HepG2 (cell line): Measurements from ENCODE around the gene NDUFS2. TPM values are rescaled to one million over a fixed set of nuclear protein-coding genes. Genes with fewer than 3 reads are reported as not detected.

ENCODE experiments used
- BCL6 ChIP-seq: IDR thresholded peaks from 2 replicates; pipeline ENCODE4 v1.6.1; 2016; ENCODE audit warnings: missing genetic modification reagents, missing compliant biosample characterization
- GZF1 ChIP-seq: sonication (generic); formaldehyde crosslinking; IDR thresholded peaks from 2 replicates; pipeline ENCODE4 v1.5.1; 2020; ENCODE audit warnings: mild to moderate bottlenecking, missing genetic modification reagents
- HBP1 ChIP-seq: IDR thresholded peaks from 2 replicates; pipeline ENCODE4 v1.6.1; 2016; ENCODE audit warnings: low read depth, control low read depth
- HDAC1 ChIP-seq: sonication (generic); formaldehyde crosslinking; IDR thresholded peaks from 2 replicates; pipeline ENCODE4 v1.5.1; 2020; ENCODE audit warnings: mild to moderate bottlenecking, missing genetic modification reagents
- IRF2 ChIP-seq: IDR thresholded peaks from 2 replicates; pipeline ENCODE4 v1.6.1; 2018; ENCODE audit warnings: missing genetic modification reagents, missing compliant biosample characterization
- KIAA2018 ChIP-seq: sonication (generic); formaldehyde crosslinking; IDR thresholded peaks from 2 replicates; pipeline ENCODE4 v1.5.0; 2020; ENCODE audit warnings: mild to moderate bottlenecking, missing genetic modification reagents, borderline replicate concordance
- KLF12 ChIP-seq: sonication (generic); formaldehyde crosslinking; IDR thresholded peaks from 2 replicates; pipeline ENCODE4 v1.4.0; 2020; ENCODE audit warnings: missing genetic modification reagents, borderline replicate concordance
- RNF2 ChIP-seq: fragments of 450-650 bp; conservative IDR thresholded peaks from 2 replicates; pipeline ENCODE4 v1.6.1; 2016; ENCODE audit warnings: low read depth
- RXRA ChIP-seq: sonication (generic); formaldehyde crosslinking; IDR thresholded peaks from 2 replicates; pipeline ENCODE4 v1.5.1; 2020; ENCODE audit warnings: missing genetic modification reagents
- SKIL ChIP-seq: sonication (generic); formaldehyde crosslinking; IDR thresholded peaks from 2 replicates; pipeline ENCODE4 v1.8.0; 2022; ENCODE audit warnings: missing genetic modification reagents, mild to moderate bottlenecking, moderate library complexity, borderline replicate concordance
- SP4 ChIP-seq: sonication (generic); formaldehyde crosslinking; IDR thresholded peaks from 2 replicates; pipeline ENCODE4 v1.8.1; 2023; ENCODE audit warnings: mild to moderate bottlenecking, missing genetic modification reagents
- ZBTB7B ChIP-seq: sonication (generic); formaldehyde crosslinking; IDR thresholded peaks from 2 replicates; pipeline ENCODE4 v1.4.0; 2020; ENCODE audit warnings: missing genetic modification reagents
- ZNF160 ChIP-seq: sonication (generic); formaldehyde crosslinking; IDR thresholded peaks from 2 replicates; pipeline ENCODE4 v1.8.0; 2022; ENCODE audit warnings: mild to moderate bottlenecking, inconsistent platforms, missing genetic modification reagents
- polyA plus RNA-seq, 8 experiments: library from polyadenylated mRNA; depleted of rRNA in 3 of 8; stranded (reverse) in 7 of 8; unstranded in 1 of 8; fragments of >200 nt; fragmentation: Illumina TruSeq in 4 of 8; extraction: Trizol in 4 of 8; gene quantifications; 2 replicates each; pipeline versions ENCODE4 v1.2.1 to v1.2.3, GENCODE V29; 2011 to 2016; ENCODE audit warnings: low read depth in 4 of 8, missing spikeins in 1 of 8, mixed read lengths in 1 of 8; ENCODE audit not compliant: insufficient read depth in 1 of 8
- total RNA-seq, 5 experiments: library from RNA; depleted of rRNA; stranded (reverse); fragments of >200 nt; fragmentation: Illumina TruSeq; extraction: Trizol; gene quantifications; 2 replicates each; pipeline ENCODE4 v1.2.3, GENCODE V29; 2016; ENCODE audit warnings: low read depth in 1 of 5
- TF ChIP-seq, protein P1 (sequence below): sonication (generic); formaldehyde crosslinking; IDR thresholded peaks from 2 replicates; pipeline ENCODE4 v1.8.0; 2022; ENCODE audit warnings: missing genetic modification reagents, mild to moderate bottlenecking, borderline replicate concordance
- TF ChIP-seq, protein P2 (sequence below): fragments of 450-650 bp; IDR thresholded peaks from 2 replicates; pipeline ENCODE4 v1.6.1; 2017; ENCODE audit warnings: mild to moderate bottlenecking

Gene NDUFS2
- total and polyA plus RNA-seq, 2 of the 13 experiments (the other 11 are each of a cell fraction or from before 2014, with no cell fraction given): 89.9 to 118 TPM

DNA sequence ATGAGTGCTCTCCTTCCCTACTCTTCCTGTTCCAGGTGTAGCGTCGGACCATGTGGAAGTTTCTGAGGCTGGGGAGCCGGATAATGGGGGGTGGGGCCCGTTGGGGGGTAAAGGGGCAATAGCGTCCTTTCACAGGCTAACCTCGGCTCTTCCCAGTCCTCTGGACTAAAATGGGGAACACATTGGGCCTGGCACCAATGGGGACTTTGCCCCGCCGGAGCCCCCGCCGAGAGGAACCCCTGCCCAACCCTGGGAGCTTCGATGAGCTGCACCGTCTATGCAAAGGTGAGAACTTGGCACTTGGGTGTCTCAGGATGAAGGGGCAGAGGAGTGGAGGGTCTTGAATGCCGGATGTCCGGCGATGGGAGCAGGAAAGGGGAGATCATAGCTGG, 24.1 kb downstream of the NDUFS2 start (continued):
- TF ChIP-seq KIAA2018 (CRISPR knock-in tag): no peak
- 0 out of 2 replicates have a peak, but pooled peaks have one; percentile 23 for TF ChIP-seq HBP1 (CRISPR knock-in tag)
- no peak for TF ChIP-seq IRF2 (CRISPR knock-in tag)
- TF ChIP-seq, protein P1, sequence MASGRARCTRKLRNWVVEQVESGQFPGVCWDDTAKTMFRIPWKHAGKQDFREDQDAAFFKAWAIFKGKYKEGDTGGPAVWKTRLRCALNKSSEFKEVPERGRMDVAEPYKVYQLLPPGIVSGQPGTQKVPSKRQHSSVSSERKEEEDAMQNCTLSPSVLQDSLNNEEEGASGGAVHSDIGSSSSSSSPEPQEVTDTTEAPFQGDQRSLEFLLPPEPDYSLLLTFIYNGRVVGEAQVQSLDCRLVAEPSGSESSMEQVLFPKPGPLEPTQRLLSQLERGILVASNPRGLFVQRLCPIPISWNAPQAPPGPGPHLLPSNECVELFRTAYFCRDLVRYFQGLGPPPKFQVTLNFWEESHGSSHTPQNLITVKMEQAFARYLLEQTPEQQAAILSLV (CRISPR knock-in tag): 0 out of 2 replicates have a peak, but pooled peaks have one; percentile 11
- no peak for TF ChIP-seq KLF12 (CRISPR knock-in tag)
- TF ChIP-seq RXRA (CRISPR knock-in tag): no peak
- TF ChIP-seq SKIL (CRISPR knock-in tag): no peak
- no peak for TF ChIP-seq BCL6 (CRISPR knock-in tag)
- TF ChIP-seq RNF2: no peak
- TF ChIP-seq SP4 (CRISPR knock-in tag): no peak
- TF ChIP-seq GZF1 (CRISPR knock-in tag): no peak
- TF ChIP-seq, protein P2, sequence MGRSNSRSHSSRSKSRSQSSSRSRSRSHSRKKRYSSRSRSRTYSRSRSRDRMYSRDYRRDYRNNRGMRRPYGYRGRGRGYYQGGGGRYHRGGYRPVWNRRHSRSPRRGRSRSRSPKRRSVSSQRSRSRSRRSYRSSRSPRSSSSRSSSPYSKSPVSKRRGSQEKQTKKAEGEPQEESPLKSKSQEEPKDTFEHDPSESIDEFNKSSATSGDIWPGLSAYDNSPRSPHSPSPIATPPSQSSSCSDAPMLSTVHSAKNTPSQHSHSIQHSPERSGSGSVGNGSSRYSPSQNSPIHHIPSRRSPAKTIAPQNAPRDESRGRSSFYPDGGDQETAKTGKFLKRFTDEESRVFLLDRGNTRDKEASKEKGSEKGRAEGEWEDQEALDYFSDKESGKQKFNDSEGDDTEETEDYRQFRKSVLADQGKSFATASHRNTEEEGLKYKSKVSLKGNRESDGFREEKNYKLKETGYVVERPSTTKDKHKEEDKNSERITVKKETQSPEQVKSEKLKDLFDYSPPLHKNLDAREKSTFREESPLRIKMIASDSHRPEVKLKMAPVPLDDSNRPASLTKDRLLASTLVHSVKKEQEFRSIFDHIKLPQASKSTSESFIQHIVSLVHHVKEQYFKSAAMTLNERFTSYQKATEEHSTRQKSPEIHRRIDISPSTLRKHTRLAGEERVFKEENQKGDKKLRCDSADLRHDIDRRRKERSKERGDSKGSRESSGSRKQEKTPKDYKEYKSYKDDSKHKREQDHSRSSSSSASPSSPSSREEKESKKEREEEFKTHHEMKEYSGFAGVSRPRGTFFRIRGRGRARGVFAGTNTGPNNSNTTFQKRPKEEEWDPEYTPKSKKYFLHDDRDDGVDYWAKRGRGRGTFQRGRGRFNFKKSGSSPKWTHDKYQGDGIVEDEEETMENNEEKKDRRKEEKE: no peak
- TF ChIP-seq ZNF160 (CRISPR knock-in tag): no peak
- peak; percentile 10; the same call in 1 of the 2 replicates for TF ChIP-seq HDAC1 (CRISPR knock-in tag)
- TF ChIP-seq ZBTB7B (CRISPR knock-in tag): no peak
